HG02884 (cell line): ENCODE results near the gene CDK2.
A peak's percentile ranks its signal among the peaks of the same experiment; 100 is the strongest.
"Not testable (repeated sequence)": the region's sequence is repeated elsewhere in the genome, so short reads cannot be mapped to it uniquely, and the experiment has no call there.

Experiments
- ATAC-seq: cut with Tn5 transposase; IDR thresholded peaks from one replicate; pipeline ENCODE4 v1.9.1; 2021; ENCODE audit warnings: mild to moderate bottlenecking, moderate library complexity; ENCODE audit not compliant: unreplicated experiment

Gene CDK2

GRCh38 chr12:55979069-55979468 is 12.4 kb downstream of the CDK2 start:
- no peak for ATAC-seq

GRCh38 chr12:55981882-55982281 is 15.3 kb downstream of the CDK2 start:
- ATAC-seq: not testable (repeated sequence)

- ATAC-seq: peak; percentile 76
Observed at GRCh38 chr12:55982319-55982936, 15.8 kb downstream of the CDK2 start.

GRCh38 chr12:55983232-55983842 is 16.7 kb downstream of the CDK2 start:
- no peak for ATAC-seq

GRCh38 chr12:55984861-55985260 is 18.2 kb downstream of the CDK2 start:
- no peak for ATAC-seq

- no peak for ATAC-seq
Observed at GRCh38 chr12:55985341-55985740, 18.7 kb downstream of the CDK2 start.

- not testable (repeated sequence) for ATAC-seq
Observed at GRCh38 chr12:55985976-55986375, 19.3 kb downstream of the CDK2 start.

- ATAC-seq: no peak
Observed at GRCh38 chr12:55991110-55991509, 24.5 kb downstream of the CDK2 start.

- ATAC-seq: no peak
Observed at GRCh38 chr12:55993230-55993853, 26.7 kb downstream of the CDK2 start.

GRCh38 chr12:55995366-55995765 is 28.7 kb downstream of the CDK2 start:
- ATAC-seq: no peak

GRCh38 chr12:55996201-55996714 is 29.6 kb downstream of the CDK2 start:
- ATAC-seq: no peak

GRCh38 chr12:55996715-55997534 is 30.3 kb downstream of the CDK2 start, which contains the start of gene SUOX:
SUOX (plus strand) TSS chr12:55997276; CDS start chr12:56002222, 4,946 bp downstream.
- ATAC-seq: peak; percentile 99

GRCh38 chr12:55997535-55997859 is 30.9 kb downstream of the CDK2 start:
- no peak for ATAC-seq

GRCh38 chr12:55999522-55999921 is 32.9 kb downstream of the CDK2 start:
- ATAC-seq: not testable (repeated sequence)

GRCh38 chr12:55999999-56000540 is 33.4 kb downstream of the CDK2 start:
- not testable (repeated sequence) for ATAC-seq

GRCh38 chr12:56001487-56002100 is 35.0 kb downstream of the CDK2 start:
- ATAC-seq: no peak

GRCh38 chr12:56003376-56003775 is 36.7 kb downstream of the CDK2 start:
- not testable (repeated sequence) for ATAC-seq

GRCh38 chr12:56004211-56004610 is 37.6 kb downstream of the CDK2 start:
- ATAC-seq: no peak

GRCh38 chr12:56007564-56008559 is 41.2 kb downstream of the CDK2 start:
- ATAC-seq: no peak
